ENCODE results near the gene C22orf39. TPM values are rescaled to one million over a fixed set of nuclear protein-coding genes. Genes with fewer than 3 reads are reported as not detected.

C22orf39 gene
- total RNA-seq, 2 experiments from 2014 or later: 52.1 to 64.8 TPM

DNA sequence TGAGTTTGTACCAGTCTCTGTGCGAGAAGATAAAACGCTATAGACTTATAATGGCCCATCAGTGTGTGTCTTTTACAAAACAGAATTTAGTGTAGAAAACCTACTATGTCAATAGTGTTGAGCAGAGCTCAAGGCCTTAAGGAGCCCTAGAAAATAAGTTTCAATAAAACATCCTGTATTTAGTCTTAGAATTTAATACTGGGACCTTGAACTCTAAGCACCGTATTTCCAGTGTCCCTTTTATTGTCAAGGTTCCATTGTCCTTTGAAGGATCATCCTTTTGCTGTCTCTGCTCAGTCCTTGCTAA lies 48.8 kb upstream of the C22orf39 start:
- Histone ChIP-seq H3K9me3 (ENCODE audit: low read length) (no peaks in the 10 kb centered on the region), H3K27ac (ENCODE audit: low read depth, low read length, poor library complexity, severe bottlenecking) (no peak overlapping the region), H3K79me2 (ENCODE audit: insufficient read depth, low read depth, low read length) (no peaks in the 10 kb centered on the region), H3K4me3 (ENCODE audit: low read depth, low read length, poor library complexity, severe bottlenecking) (no peak overlapping the region), H3K36me3 (ENCODE audit: insufficient read depth, low read length) (peaks cover 91% of the 10 kb centered on the region), H3K4me2 (ENCODE audit: low read length) (no peak overlapping the region), H3K4me1 (ENCODE audit: insufficient read depth, low read length, poor library complexity, severe bottlenecking) (no peaks in the 10 kb centered on the region), H4K20me1 (ENCODE audit: insufficient read depth, low read length) (no peaks in the 10 kb centered on the region), H3K9me2 (ENCODE audit: insufficient read depth, low read length) (no peaks in the 10 kb centered on the region), H2AFZ (ENCODE audit: low read length) (no peak overlapping the region)
- intact Hi-C loops (cut with micrococcal nuclease; ENCODE audit: unreplicated experiment): loop anchor here (5.0 kb wide), 1 partner anchor 136 kb away; no protein-coding TSS in a partner anchor
- BruUV-seq (replicated peaks): no TSS peak
- no peak for TF ChIP-seq EZH2phosphoT487 (IDR thresholded peaks at IDR 0.05; ENCODE audit: borderline replicate concordance, low read depth, low read length)
- TF ChIP-seq, protein P1, sequence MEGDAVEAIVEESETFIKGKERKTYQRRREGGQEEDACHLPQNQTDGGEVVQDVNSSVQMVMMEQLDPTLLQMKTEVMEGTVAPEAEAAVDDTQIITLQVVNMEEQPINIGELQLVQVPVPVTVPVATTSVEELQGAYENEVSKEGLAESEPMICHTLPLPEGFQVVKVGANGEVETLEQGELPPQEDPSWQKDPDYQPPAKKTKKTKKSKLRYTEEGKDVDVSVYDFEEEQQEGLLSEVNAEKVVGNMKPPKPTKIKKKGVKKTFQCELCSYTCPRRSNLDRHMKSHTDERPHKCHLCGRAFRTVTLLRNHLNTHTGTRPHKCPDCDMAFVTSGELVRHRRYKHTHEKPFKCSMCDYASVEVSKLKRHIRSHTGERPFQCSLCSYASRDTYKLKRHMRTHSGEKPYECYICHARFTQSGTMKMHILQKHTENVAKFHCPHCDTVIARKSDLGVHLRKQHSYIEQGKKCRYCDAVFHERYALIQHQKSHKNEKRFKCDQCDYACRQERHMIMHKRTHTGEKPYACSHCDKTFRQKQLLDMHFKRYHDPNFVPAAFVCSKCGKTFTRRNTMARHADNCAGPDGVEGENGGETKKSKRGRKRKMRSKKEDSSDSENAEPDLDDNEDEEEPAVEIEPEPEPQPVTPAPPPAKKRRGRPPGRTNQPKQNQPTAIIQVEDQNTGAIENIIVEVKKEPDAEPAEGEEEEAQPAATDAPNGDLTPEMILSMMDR (conservative IDR thresholded peaks at IDR 0.05; ENCODE audit: low read length): no peak
- no peak for DNase-seq (ENCODE audit: low spot score)
- CTCF ChIA-PET (ENCODE audit: unreplicated experiment): no interaction called here
- POLR2A ChIA-PET: interaction anchor here (0.6 kb wide), 1 partner anchor 59 kb away, joined by 3 read pairs; no protein-coding TSS in a partner anchor

DNA sequence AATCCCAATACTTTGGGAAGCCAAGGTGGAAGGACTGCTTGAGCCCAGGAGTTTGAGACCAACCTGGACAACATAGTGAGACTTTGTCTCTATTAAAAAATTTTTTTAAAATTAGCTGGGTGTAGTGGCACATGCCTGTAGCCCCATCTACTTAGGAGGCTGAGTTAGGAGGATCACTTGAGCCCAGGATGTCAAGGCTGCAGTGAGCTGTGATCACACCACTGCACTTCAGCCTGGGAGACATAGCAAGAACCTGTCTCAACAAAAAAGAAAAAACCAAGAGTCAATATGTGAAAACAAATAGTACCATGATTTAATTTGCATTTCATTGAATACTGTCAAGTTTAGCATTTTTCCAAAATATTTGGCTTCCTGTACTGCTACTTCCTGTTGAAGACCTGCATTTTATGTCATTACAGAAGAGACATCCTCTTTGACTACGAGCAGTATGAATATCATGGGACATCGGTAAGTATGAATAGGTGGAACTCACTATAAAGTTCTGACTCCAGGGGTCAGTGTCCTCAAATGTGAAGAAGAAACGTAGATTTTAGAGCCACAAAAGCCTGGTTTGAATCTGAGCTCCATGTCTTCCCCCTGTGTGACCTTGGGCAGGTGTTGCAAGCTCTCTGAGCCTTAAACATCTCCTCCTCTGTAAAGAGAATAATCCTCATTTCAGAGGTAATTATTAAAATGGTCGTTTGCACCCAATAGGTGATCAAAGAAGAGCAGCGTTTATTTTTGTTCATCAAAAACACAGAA lies 48.2 kb upstream of the C22orf39 start:
- H3K9me2 ChIP-seq (ENCODE audit: insufficient read depth, low read length): no peaks in the 10 kb centered on the region
- no peaks in the 10 kb centered on the region for H3K9me3 ChIP-seq (ENCODE audit: low read length)
- intact Hi-C loops (cut with micrococcal nuclease; ENCODE audit: unreplicated experiment): loop anchor here (5.0 kb wide), 1 partner anchor 137 kb away; no protein-coding TSS in a partner anchor
- H2AFZ ChIP-seq (ENCODE audit: low read length): no peak overlapping the region
- POLR2A ChIA-PET: interaction anchor here (0.6 kb wide), 1 partner anchor 60 kb away, joined by 3 read pairs; no protein-coding TSS in a partner anchor
- no peak overlapping the region for H3K4me2 ChIP-seq (ENCODE audit: low read length)
- no peak overlapping the region for H3K27ac ChIP-seq (ENCODE audit: low read depth, low read length, poor library complexity, severe bottlenecking)
- BruUV-seq (replicated peaks): no TSS peak
- H3K79me2 ChIP-seq (ENCODE audit: insufficient read depth, low read depth, low read length): no peaks in the 10 kb centered on the region
- CTCF ChIA-PET (ENCODE audit: unreplicated experiment): no interaction called here
- H3K4me1 ChIP-seq (ENCODE audit: insufficient read depth, low read length, poor library complexity, severe bottlenecking): no peaks in the 10 kb centered on the region
- peaks cover 93% of the 10 kb centered on the region for H3K36me3 ChIP-seq (ENCODE audit: insufficient read depth, low read length)
- H3K4me3 ChIP-seq (ENCODE audit: low read depth, low read length, poor library complexity, severe bottlenecking): no peak overlapping the region
- DNase-seq (ENCODE audit: low spot score): peak; percentile 40
- H4K20me1 ChIP-seq (ENCODE audit: insufficient read depth, low read length): no peaks in the 10 kb centered on the region
- TF ChIP-seq, protein P1 (conservative IDR thresholded peaks at IDR 0.05; ENCODE audit: low read length): 0 out of 2 replicates have a peak, but pooled peaks have one; percentile 29
- no peak for TF ChIP-seq EZH2phosphoT487 (IDR thresholded peaks at IDR 0.05; ENCODE audit: borderline replicate concordance, low read depth, low read length)

DNA sequence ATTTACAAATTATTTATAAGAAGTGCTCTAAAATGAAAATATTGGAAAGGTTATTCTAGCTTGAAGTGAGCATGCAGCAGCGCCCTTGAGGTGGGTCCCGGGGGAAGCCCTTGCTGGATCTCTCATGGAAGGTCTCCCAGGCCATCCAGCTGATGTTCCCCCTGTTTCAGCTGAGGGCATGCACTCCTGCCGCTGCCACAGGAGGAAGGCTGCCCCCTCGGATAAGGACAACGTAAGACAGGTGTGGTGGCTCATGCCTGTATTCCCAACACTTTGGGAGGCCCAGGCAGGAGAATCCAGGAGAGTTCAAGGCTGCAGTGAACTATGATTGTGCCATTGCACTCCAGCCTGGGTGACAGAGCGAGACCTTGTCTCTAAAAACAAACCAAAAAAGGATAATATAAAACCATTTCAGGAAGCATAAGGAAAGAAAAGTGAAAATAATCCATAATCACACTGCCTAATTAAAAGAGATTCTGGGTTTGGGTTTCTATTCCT lies 47.2 kb upstream of the C22orf39 start:
- Histone ChIP-seq H4K20me1 (ENCODE audit: insufficient read depth, low read length) (peaks cover 2% of the 10 kb centered on the region; the same call in 1 of the 2 replicates), H3K27ac (ENCODE audit: low read depth, low read length, poor library complexity, severe bottlenecking) (no peak overlapping the region), H3K9me3 (ENCODE audit: low read length) (no peaks in the 10 kb centered on the region), H3K4me2 (ENCODE audit: low read length) (no peak overlapping the region), H3K9me2 (ENCODE audit: insufficient read depth, low read length) (no peaks in the 10 kb centered on the region), H3K4me1 (ENCODE audit: insufficient read depth, low read length, poor library complexity, severe bottlenecking) (no peaks in the 10 kb centered on the region), H2AFZ (ENCODE audit: low read length) (no peak overlapping the region), H3K4me3 (ENCODE audit: low read depth, low read length, poor library complexity, severe bottlenecking) (no peak overlapping the region), H3K36me3 (ENCODE audit: insufficient read depth, low read length) (peaks cover 91% of the 10 kb centered on the region), H3K79me2 (ENCODE audit: insufficient read depth, low read depth, low read length) (peaks cover 3% of the 10 kb centered on the region; the same call in 1 of the 2 replicates)
- intact Hi-C loops (cut with micrococcal nuclease; ENCODE audit: unreplicated experiment): loop anchor here (5.0 kb wide), 1 partner anchor 138 kb away; no protein-coding TSS in a partner anchor
- no peak for DNase-seq (ENCODE audit: low spot score)
- ChIA-PET POLR2A (no interaction called here), CTCF (ENCODE audit: unreplicated experiment) (no interaction called here)
- no peak for TF ChIP-seq EZH2phosphoT487 (IDR thresholded peaks at IDR 0.05; ENCODE audit: borderline replicate concordance, low read depth, low read length)
- TF ChIP-seq, protein P1 (conservative IDR thresholded peaks at IDR 0.05; ENCODE audit: low read length): no peak
- BruUV-seq (replicated peaks): no TSS peak

Measured in OCI-LY7 (cell line).